HG02981 (cell line): Measurements from ENCODE around the gene AHRR.
"Not testable (repeated sequence)": the region's sequence is repeated elsewhere in the genome, so short reads cannot be mapped to it uniquely, and the experiment has no call there.

Experiments
- ATAC-seq: cut with Tn5 transposase; IDR thresholded peaks from one replicate; pipeline ENCODE4 v1.9.1; 2021; ENCODE audit warnings: mild to moderate bottlenecking, moderate library complexity; ENCODE audit not compliant: unreplicated experiment

AHRR gene

GRCh38 chr5:483011-483410, 161.5 kb downstream of the AHRR start:
- no peak for ATAC-seq

DNA sequence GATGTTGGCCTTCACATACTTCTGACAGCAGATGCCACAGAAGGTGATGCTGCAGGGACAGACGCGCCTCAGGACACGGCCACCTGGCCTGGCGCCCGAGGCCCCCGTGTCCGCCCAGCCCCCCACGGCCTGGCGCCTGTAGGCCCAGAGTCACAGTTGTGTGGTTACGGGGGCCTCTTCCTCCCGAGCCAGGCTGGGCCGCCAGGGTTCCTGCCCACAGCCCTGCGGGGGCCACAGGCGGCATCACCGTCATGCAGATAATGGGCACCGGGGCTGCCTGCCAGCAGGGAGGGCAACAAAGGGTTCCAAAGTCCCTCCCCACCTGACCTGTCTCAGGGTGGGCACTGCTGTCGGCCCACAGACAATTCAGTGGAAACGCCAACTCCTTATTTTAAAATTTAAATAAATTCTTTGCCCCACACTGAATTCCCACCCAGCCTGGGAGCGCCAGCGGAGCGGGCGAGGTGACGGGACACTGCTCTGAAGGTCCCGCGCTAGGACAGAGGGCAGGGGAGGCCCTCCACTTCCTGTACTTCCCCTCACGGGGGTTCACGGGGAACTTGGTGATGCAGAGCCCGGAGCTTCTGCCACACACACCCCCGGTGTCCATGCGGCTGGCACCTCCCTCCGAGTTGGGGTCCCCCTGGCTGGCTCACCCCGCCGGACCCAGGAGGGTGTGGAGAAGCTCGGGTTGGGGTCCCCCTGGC, 162.1 kb downstream of the AHRR start:
- ATAC-seq: no peak

DNA sequence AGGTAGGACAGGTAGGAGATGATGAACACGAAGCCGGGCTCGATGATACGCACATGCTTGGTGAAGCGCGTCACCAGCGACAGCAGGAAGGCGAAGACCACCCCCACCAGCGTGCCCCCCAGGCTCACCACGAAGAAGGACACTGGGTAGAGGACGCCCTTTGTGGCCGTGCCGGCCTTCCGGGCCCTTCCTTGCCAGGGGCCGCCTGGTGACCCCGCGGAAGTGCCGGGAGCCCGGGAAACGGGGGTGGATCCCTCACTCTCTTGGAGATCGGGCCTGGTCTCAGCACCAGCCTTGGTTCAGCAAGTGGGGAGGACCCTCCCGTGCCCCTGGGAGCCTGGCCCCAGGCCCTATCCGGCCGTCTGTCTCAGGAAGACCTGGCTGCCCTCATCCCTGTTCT, 163.0 kb downstream of the AHRR start:
- ATAC-seq: no peak

DNA sequence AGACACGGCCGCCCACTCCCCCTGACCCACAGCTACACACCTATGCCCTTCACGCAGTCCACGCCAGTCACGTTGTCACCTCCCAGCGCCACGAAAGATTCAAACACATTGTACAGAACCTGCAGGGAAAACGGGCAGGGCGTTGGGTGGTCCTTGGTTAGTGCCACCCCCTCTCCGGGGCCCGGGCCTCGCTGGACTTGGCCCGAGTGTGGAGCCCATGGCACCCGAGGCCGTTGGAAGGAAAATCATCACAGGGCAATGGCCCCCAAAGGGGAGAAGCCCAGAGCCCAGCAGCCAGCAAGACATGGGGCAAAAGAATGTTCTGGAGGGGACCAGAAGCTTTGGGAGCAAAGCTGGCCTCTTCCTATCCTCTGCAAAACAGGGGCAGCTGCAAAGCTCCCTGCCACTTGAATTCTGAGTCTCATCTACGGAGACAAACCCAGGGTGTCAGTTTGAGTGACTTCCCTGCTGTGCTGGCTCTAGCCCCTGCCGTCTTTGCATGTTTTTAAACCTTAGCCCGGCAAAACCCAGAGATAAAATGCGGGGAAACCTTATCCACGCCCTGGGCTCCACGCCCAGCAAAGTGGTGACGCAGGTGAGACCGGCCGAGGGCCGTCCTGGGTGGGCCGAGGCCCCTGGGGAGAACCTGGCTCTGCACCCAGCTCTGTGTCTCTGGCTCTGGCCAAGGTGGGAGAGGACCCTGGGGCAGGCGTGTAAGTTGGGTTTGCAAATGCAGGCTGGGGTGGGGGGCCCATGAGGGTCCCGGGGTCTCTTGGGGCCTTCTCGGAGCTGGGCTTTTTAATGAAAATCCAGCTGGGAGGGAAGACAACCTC, 163.8 kb downstream of the AHRR start:
- no peak for ATAC-seq

DNA sequence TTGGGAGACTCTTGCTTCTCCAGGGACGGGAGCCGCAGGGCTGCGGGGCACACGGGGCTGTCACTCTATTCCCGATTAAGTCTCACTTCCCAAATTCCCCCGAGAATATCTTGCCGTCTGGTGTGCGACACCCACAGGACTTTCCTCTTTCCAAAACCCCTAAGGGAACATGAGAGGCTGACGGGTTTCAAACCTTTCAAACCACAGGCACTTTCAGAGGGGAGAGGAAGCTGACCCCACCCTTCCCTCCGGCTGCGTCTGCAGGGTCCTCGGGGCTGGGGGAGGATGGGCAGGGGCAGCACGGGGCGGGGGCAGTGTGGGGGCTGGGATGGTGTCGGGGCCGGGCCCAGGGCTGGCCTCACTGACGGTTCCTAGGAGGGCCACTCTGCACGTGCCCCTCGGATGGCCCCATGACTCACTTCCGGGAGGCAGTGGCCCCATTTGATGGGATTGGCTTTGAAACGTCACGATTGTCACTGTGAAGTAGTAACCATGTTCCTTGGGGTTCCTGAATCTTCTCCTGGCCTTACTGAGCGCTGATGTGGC, 164.5 kb downstream of the AHRR start:
- ATAC-seq: no peak

- ATAC-seq: not testable (repeated sequence)
Observed at GRCh38 chr5:486597-486996, 165.1 kb downstream of the AHRR start.
